SU-DHL-6 (cell line): ENCODE measurements around the gene SAFB.

Experiments used
- H2AFZ ChIP-seq: fragments of 200-600 bp; sonication (generic); 2 replicates; pipeline ENCODE4 v1.6.1; 2014; ENCODE audit warnings: low read depth, mild to moderate bottlenecking, moderate library complexity, mixed read lengths, antibody characterized with exemption, low read length; ENCODE audit not compliant: severe bottlenecking
- H3F3A ChIP-seq: fragments of 200-600 bp; shearing (Covaris generic); 2 replicates; pipeline ENCODE4 v1.6.0; 2016; ENCODE audit warnings: antibody characterized with exemption, mild to moderate bottlenecking; ENCODE audit not compliant: insufficient read depth
- H3K27ac ChIP-seq: fragments of 200-600 bp; sonication (generic); 2 replicates; pipeline ENCODE4 v1.5.1; 2016; ENCODE audit warnings: low read depth, mild to moderate bottlenecking, low read length, moderate library complexity, mixed read lengths
- H3K27me3 ChIP-seq: fragments of 200-600 bp; sonication (generic), shearing (Covaris generic); 2 replicates; pipeline ENCODE4 v1.6.0; 2014; ENCODE audit warnings: mild to moderate bottlenecking, low read length
- H3K36me3 ChIP-seq: fragments of 200-600 bp; sonication (generic); 2 replicates; pipeline ENCODE4 v1.6.1; 2014; ENCODE audit warnings: mild to moderate bottlenecking, low read length, mixed read lengths
- H3K4me2 ChIP-seq: fragments of 300-600, 200-600 bp; shearing (Covaris generic), sonication (generic); 2 replicates; pipeline ENCODE4 v1.6.0; 2014; ENCODE audit warnings: low read length, low read depth, mild to moderate bottlenecking; ENCODE audit not compliant: poor library complexity, severe bottlenecking
- H3K4me3 ChIP-seq: fragments of 200-600 bp; sonication (generic); 2 replicates; pipeline ENCODE4 v1.5.1; 2014; ENCODE audit warnings: antibody characterized with exemption, low read length, mild to moderate bottlenecking, mixed read lengths; ENCODE audit not compliant: insufficient read depth, poor library complexity, severe bottlenecking
- H3K79me2 ChIP-seq: fragments of 200-600 bp; sonication (generic); 2 replicates; pipeline ENCODE4 v1.6.1; 2014; ENCODE audit warnings: mild to moderate bottlenecking, low read length, moderate library complexity; ENCODE audit not compliant: insufficient read depth
- H3K9ac ChIP-seq: fragments of 200-600 bp; sonication (generic); 2 replicates; pipeline ENCODE4 v1.7.0; 2014; ENCODE audit warnings: mild to moderate bottlenecking, low read length
- H3K9me2 ChIP-seq: fragments of 200-600 bp; sonication (generic); replicated peaks from 2 replicates; pipeline ENCODE4 v1.6.1; 2014; ENCODE audit warnings: low read length; ENCODE audit not compliant: insufficient read depth
- H3K9me3 ChIP-seq: fragments of 200-600 bp; sonication (generic); 2 replicates; pipeline ENCODE4 v1.6.1; 2014; ENCODE audit warnings: low read length, mixed read lengths; ENCODE audit not compliant: insufficient read depth
- H4K20me1 ChIP-seq: fragments of 200-600 bp; sonication (generic); 2 replicates; pipeline ENCODE4 v1.6.1; 2014; ENCODE audit warnings: low read depth, mild to moderate bottlenecking, antibody characterized with exemption, low read length, moderate library complexity, mixed read lengths
- CTCF ChIP-seq: fragments of 200-600 bp; sonication (generic); IDR thresholded peaks from one replicate; pipeline ENCODE4 v1.5.1; 2017; ENCODE audit warnings: antibody characterized with exemption, mild to moderate bottlenecking, low read length, moderate library complexity; ENCODE audit not compliant: insufficient read depth, poor library complexity, severe bottlenecking
- EZH2phosphoT487 ChIP-seq: fragments of 200-600 bp; sonication (generic), shearing (Covaris generic); conservative IDR thresholded peaks from 2 replicates; pipeline ENCODE4 v1.6.1; 2018; ENCODE audit warnings: mild to moderate bottlenecking, antibody characterized with exemption, low read length, moderate library complexity, mixed read lengths

SAFB gene

GRCh38 chr19:5615756-5616327, 7.0 kb upstream of the SAFB start:
- Histone ChIP-seq H3K27me3 (no peaks in the 10 kb centered on the region), H3K9ac (no peak overlapping the region), H2AFZ (no peak overlapping the region), H3K36me3 (peaks cover 47% of the 10 kb centered on the region), H4K20me1 (no peaks in the 10 kb centered on the region), H3K4me2 (no peak overlapping the region), H3K9me2 (no peaks in the 10 kb centered on the region), H3K4me3 (no peak overlapping the region), H3K27ac (no peak overlapping the region), H3F3A (no peaks in the 10 kb centered on the region), H3K79me2 (peaks cover 41% of the 10 kb centered on the region), H3K9me3 (no peaks in the 10 kb centered on the region)
- TF ChIP-seq EZH2phosphoT487 (no peak), CTCF (no peak)

DNA sequence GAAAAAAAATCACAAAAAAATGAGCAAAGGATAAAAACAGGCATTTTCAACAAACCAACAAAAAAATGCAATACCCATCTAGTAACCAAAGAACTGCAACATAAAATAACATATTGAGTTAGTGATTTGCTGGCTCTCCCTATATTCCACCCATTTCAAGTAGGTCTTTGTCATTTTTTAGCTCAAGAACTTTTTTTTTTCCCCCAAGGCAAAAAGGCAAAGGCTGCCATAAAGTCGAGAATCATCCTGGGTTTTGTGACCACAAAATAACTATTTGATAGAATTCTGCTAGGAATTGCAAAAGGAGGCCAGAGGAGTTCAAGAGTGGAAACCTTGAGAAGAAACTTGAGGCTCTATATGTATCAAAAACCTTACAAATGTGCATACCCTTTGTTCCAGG, 5.8 kb upstream of the SAFB start:
- no peaks in the 10 kb centered on the region for H4K20me1 ChIP-seq
- H3F3A ChIP-seq = no peaks in the 10 kb centered on the region
- H3K36me3 ChIP-seq = peaks cover 43% of the 10 kb centered on the region
- no peaks in the 10 kb centered on the region for H3K9me3 ChIP-seq
- no peak overlapping the region for H3K4me2 ChIP-seq
- H3K27ac ChIP-seq = no peak overlapping the region
- H3K9me2 ChIP-seq = no peaks in the 10 kb centered on the region
- TF ChIP-seq EZH2phosphoT487 (no peak), CTCF (no peak)
- H3K79me2 ChIP-seq = peaks cover 54% of the 10 kb centered on the region
- no peak overlapping the region for H3K9ac ChIP-seq
- H3K4me3 ChIP-seq = no peak overlapping the region
- no peaks in the 10 kb centered on the region for H3K27me3 ChIP-seq
- no peak overlapping the region for H2AFZ ChIP-seq

DNA sequence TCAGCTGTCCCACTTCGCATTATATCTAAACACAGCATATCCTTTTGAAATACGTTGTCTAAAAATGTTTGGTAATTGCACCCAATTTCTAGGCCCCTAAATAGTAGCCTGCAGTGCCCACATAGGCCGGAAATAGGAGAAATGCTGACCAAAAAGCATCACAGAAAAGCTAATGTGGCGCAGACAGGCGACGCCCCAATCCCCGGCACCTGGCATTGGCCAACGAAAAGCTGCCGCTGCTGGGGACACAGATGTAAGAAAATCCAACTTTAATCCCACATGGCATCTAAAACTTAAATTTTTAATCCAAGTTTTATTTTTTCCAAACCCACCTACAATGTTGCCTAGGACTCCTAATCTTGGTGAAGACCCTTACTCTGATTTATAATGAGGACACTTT, 4.3 kb upstream of the SAFB start:
- H3K27ac ChIP-seq = no peak overlapping the region
- no peak for TF ChIP-seq CTCF
- TF ChIP-seq EZH2phosphoT487 = no peak
- H3K36me3 ChIP-seq = peaks cover 36% of the 10 kb centered on the region
- H3K4me2 ChIP-seq = no peak overlapping the region
- H3K9ac ChIP-seq = no peak overlapping the region
- no peaks in the 10 kb centered on the region for H3K27me3 ChIP-seq
- H3K4me3 ChIP-seq = no peak overlapping the region
- H3F3A ChIP-seq = no peaks in the 10 kb centered on the region
- no peak overlapping the region for H2AFZ ChIP-seq
- no peaks in the 10 kb centered on the region for H4K20me1 ChIP-seq
- H3K9me3 ChIP-seq = no peaks in the 10 kb centered on the region
- H3K79me2 ChIP-seq = peaks cover 66% of the 10 kb centered on the region
- H3K9me2 ChIP-seq = no peaks in the 10 kb centered on the region
